Left renal cortex interstitium (tissue), 4 donors: ENCODE data around the gene TNNT3. TPM values are rescaled to one million over a fixed set of nuclear protein-coding genes. Genes with fewer than 3 reads are reported as not detected.

ENCODE experiments used
- DNase-seq, 4 donors: peaks; one replicate each; pipeline ENCODE4 v3.0.0-alpha.2; 2013; ENCODE audit warnings: low read depth in 4 of 4, low spot score in 2 of 4, missing footprints in 1 of 4
- polyA plus RNA-seq, 4 donors: library from polyadenylated mRNA; unstranded; fragments of 120-200 nt; gene quantifications; one replicate each; pipeline ENCODE4 v1.2.1, GENCODE V29; 2013; ENCODE audit not compliant: insufficient read length in 4 of 4

TNNT3 gene
- polyA plus RNA-seq, 4 donors = 5.0 to 10.8 (median 9.4) TPM

DNA sequence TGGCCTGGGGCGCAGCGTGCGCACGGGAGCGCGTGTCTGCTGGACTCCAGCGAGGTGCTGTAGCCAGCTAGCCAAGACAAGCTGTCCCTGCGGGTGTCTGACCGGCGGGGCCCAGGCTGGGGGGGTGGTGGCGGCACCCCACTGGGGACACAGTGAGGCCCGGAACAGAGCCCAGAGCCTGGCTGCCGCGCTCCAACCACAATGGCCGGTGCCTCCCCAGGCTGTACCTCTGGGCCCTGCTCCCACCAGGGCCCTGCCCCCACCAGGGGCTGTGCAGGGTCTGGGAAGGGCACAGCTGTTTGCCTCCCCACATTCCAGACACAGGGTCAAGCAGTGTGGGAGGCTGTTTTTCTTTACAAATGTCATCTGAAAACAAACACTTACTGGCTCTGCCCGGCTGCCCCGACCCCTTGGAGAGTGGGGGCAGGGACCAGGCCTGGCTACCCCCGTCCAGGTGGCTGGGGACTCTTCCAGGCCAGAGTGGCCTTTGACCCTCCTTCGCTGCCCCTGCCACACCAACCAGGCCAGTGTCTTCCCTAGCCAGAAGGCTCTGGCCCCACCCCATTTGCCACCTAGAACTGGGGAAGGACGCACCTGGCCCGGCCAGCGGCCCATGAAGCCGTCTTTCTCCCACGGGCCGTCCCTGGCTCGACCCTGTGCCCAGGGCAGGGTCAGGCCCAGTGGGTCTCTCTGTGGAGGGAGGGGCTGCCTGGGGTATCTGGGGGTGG is 63.5 kb downstream of the TNNT3 start:
- no peak for DNase-seq

DNA sequence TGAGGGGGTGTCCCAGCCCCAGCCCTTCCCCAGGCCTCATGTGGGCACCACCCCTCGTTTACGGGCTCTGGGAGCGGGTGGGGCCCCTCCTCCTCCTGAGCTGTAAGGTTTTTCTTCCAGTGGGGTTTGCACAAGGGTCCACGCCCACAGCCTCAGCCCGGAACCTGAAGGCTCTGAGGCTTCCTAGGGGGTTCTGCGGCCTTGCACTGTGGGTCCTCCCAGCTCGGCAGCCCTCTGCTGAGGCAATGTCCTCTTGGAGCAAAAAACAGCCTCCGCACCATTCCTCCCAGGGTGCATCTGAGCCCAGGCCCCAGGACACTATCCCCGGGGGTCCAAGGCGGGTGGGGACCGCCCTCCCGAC is 64.1 kb downstream of the TNNT3 start:
- DNase-seq = no peak

DNA sequence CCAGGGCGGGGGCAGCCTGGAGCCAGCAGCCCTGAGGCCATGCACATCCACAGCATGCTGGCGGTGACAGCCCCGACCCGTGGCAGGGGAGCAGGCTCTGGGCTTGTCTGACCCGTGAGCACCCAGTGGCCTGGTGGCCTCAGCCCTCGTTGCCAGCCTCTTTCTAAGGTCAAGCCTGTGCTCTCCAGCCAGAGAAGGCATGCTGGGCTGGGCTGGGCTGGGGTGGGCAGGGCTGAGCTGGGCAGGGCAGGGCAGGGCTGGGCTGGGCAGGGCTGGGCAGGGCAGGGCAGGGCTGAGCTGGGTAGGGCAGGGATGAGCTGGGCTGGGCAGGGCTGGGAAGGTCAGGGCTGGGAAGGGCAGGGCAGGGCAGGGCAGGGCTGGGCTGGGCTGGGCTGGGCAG is 67.5 kb downstream of the TNNT3 start:
- DNase-seq = no peak

DNA sequence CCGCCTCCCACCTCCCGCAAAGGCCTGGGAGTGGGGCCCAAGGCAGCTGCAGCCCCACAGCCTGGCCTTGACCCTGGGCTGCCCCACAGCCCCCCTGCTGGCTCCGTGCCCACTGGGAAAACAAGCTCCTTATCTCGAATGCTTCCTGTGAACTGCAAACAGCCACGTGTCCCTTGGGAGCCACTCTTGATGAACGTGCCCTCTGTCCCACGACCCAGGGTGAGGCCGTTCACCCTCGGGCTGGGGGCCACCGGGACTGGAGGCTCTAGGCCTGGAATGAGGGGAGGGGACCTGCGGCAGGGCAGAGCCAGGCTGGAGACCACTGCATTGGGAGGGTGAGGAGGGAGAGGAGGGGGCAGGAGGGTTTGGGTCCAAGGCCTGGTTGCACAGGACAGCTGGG is 68.7 kb downstream of the TNNT3 start:
- no peak for DNase-seq

Other genes starting within 250 kb of the TNNT3 start
- gene KRTAP5-6, start 222.5 kb upstream of the TNNT3 start, polyA plus RNA-seq = under 1 TPM in 1 of 4 donors, not detected in 3; 0.31 TPM
- under 1 TPM; 0.11 to 0.46 (median 0.32) TPM for gene IFITM10, start 169.1 kb upstream of the TNNT3 start, polyA plus RNA-seq
- gene CTSD, start 155.8 kb upstream of the TNNT3 start, polyA plus RNA-seq = 100 to 1,000 TPM; 218 to 295 (median 242) TPM
- gene SYT8, start 84.7 kb upstream of the TNNT3 start, polyA plus RNA-seq = 1 to 10 TPM in 1 of 4 donors, under 1 TPM in 3; 0.14 to 1.0 (median 0.23) TPM
- gene TNNI2, start 80.7 kb upstream of the TNNT3 start, polyA plus RNA-seq = 1 to 10 TPM in 2 of 4 donors, under 1 TPM in 2; 0.20 to 1.3 (median 0.77) TPM
- gene LSP1, start 66.6 kb upstream of the TNNT3 start, polyA plus RNA-seq = 1 to 10 TPM; 4.6 to 7.8 (median 6.3) TPM
- under 1 TPM; 0.04 to 0.27 (median 0.19) TPM for gene PRR33, start 27.8 kb upstream of the TNNT3 start, polyA plus RNA-seq
- 10 to 100 TPM; 50.7 to 78.2 (median 66.8) TPM for gene MRPL23, start 27.6 kb downstream of the TNNT3 start, polyA plus RNA-seq
- 1,000 to 10,000 TPM; 2,687 to 4,606 (median 3,329) TPM for gene H19, start 78.1 kb downstream of the TNNT3 start, polyA plus RNA-seq
- gene IGF2, start 219.7 kb downstream of the TNNT3 start, polyA plus RNA-seq = 1,000 to 10,000 TPM in 1 of 4 donors, 100 to 1,000 TPM in 3; 731 to 1,117 (median 878) TPM
- gene INS, start 241.5 kb downstream of the TNNT3 start, polyA plus RNA-seq = not detected